ENCODE data around the gene TMEM178A.

The TMEM178A gene

DNA sequence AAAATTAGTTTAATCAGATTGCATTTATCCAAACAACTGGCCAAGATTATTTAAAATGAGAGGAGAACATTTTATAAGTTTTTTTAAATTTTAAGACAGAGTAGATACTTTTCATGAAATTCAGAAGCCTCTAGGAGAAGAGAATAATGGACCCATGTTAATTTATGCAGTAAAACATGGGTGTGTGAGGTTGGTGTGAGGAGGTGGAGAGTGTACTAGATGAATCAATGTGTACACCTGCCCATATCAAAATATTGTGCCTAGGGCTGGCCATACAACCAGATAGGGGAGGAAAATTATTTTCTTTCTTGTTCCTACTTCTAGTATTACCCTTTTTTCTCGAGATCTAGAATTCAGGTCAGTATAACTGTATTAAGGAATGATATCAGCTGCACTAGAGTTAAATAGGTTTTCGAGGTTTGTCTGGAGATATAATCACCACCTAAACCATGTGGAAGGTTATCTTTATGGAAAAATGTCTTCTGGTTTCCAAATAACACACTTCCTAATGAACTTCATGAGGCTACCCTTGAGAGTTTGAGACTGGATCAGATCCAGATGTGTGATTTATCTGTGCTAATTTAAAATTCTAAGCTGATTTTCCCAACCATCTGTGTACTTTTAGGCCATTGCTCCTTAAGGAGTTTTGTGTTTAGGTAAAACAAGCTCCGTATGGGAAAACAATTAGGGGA is 37.6 kb downstream of the TMEM178A start:
- TF ChIP-seq POLR2AphosphoS5 (IDR thresholded peaks at IDR 0.05; ENCODE audit: low read depth, low read length) = no peak
- TF ChIP-seq POLR2A (IDR thresholded peaks at IDR 0.05; ENCODE audit: low read depth, low read length) = no peak
- no peak for DNase-seq (ENCODE audit: insufficient read length)
- no peak for FAIRE-seq

GRCh38 chr2:39704540-39704939 is 38.8 kb downstream of the TMEM178A start:
- FAIRE-seq (no peak), DNase-seq (ENCODE audit: insufficient read length) (no peak)
- no peak for TF ChIP-seq POLR2A (IDR thresholded peaks at IDR 0.05; ENCODE audit: low read depth, low read length)
- no peak for TF ChIP-seq POLR2AphosphoS5 (IDR thresholded peaks at IDR 0.05; ENCODE audit: low read depth, low read length)
- no peak for TF ChIP-seq TAF1 (IDR thresholded peaks at IDR 0.05; ENCODE audit: borderline replicate concordance, low read depth, low read length)

- DNase-seq (ENCODE audit: insufficient read length) = no peak
- FAIRE-seq = no peak
- TF ChIP-seq POLR2AphosphoS5 (IDR thresholded peaks at IDR 0.05; ENCODE audit: low read depth, low read length) = no peak
- TF ChIP-seq POLR2A (IDR thresholded peaks at IDR 0.05; ENCODE audit: low read depth, low read length) = no peak
- TF ChIP-seq TAF1 (IDR thresholded peaks at IDR 0.05; ENCODE audit: borderline replicate concordance, low read depth, low read length) = no peak
These were observed 39.9 kb downstream of the TMEM178A start for GRCh38 chr2:39705638-39706037.

DNA sequence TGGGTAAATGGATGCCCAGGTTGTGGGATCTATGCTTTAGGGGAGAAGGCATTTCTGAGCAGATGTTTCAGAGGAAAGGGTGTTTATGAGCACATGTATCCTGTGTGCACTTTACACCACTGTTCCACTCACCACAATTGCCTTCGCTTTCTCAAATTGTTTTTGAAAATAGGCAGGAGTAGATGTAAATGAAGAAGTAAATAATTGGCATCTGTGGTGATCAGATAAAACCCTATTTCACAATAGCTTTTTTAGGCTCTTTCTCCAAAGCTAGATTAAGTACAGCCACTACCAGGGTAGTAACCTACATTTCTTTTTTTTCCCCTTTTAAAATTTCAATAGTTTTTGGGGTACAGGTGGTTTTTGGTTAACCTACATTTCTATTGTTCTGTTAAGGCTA is 40.6 kb downstream of the TMEM178A start:
- FAIRE-seq (no peak), DNase-seq (ENCODE audit: insufficient read length) (no peak)
- TF ChIP-seq POLR2A (IDR thresholded peaks at IDR 0.05; ENCODE audit: low read depth, low read length) = no peak
- TF ChIP-seq POLR2AphosphoS5 (IDR thresholded peaks at IDR 0.05; ENCODE audit: low read depth, low read length) = no peak
- no peak for TF ChIP-seq TAF1 (IDR thresholded peaks at IDR 0.05; ENCODE audit: borderline replicate concordance, low read depth, low read length)

- no peak for FAIRE-seq
- TF ChIP-seq POLR2A (IDR thresholded peaks at IDR 0.05; ENCODE audit: low read depth, low read length) (no peak), TAF1 (IDR thresholded peaks at IDR 0.05; ENCODE audit: borderline replicate concordance, low read depth, low read length) (no peak), POLR2AphosphoS5 (IDR thresholded peaks at IDR 0.05; ENCODE audit: low read depth, low read length) (no peak)
- DNase-seq (ENCODE audit: insufficient read length) = no peak
These were observed 41.2 kb downstream of the TMEM178A start for GRCh38 chr2:39706945-39707344.

GRCh38 chr2:39708003-39708402 is 42.3 kb downstream of the TMEM178A start:
- FAIRE-seq = no peak
- no peak for DNase-seq (ENCODE audit: insufficient read length)
- no peak for TF ChIP-seq POLR2AphosphoS5 (IDR thresholded peaks at IDR 0.05; ENCODE audit: low read depth, low read length)

- DNase-seq (ENCODE audit: insufficient read length) (no peak), FAIRE-seq (no peak)
- TF ChIP-seq POLR2A (IDR thresholded peaks at IDR 0.05; ENCODE audit: low read depth, low read length) (no peak), TAF1 (IDR thresholded peaks at IDR 0.05; ENCODE audit: borderline replicate concordance, low read depth, low read length) (no peak), POLR2AphosphoS5 (IDR thresholded peaks at IDR 0.05; ENCODE audit: low read depth, low read length) (no peak)
These were observed 45.1 kb downstream of the TMEM178A start for GRCh38 chr2:39710807-39711206.

DNA sequence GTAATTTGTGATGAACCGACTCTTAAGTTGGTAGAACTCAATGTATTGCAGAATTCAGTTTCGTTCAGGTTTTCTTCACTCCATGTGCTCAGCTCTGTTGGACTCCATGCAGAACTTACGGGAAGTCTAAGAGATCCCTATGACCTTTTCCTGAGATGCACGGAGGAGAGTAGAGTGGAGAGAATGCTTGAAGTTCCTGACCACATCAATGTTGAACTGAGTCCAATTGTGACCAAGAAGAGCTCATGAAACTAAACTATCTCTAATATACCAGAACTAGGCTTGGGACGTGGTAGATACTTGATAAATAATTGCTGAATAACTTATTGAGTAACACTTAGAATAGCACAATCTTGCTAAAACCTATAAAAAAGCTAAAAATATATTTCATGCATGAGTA is 47.2 kb downstream of the TMEM178A start:
- TF ChIP-seq POLR2AphosphoS5 (IDR thresholded peaks at IDR 0.05; ENCODE audit: low read depth, low read length) (no peak), POLR2A (IDR thresholded peaks at IDR 0.05; ENCODE audit: low read depth, low read length) (no peak), TAF1 (IDR thresholded peaks at IDR 0.05; ENCODE audit: borderline replicate concordance, low read depth, low read length) (no peak)
- FAIRE-seq = no peak
- no peak for DNase-seq (ENCODE audit: insufficient read length)

DNA sequence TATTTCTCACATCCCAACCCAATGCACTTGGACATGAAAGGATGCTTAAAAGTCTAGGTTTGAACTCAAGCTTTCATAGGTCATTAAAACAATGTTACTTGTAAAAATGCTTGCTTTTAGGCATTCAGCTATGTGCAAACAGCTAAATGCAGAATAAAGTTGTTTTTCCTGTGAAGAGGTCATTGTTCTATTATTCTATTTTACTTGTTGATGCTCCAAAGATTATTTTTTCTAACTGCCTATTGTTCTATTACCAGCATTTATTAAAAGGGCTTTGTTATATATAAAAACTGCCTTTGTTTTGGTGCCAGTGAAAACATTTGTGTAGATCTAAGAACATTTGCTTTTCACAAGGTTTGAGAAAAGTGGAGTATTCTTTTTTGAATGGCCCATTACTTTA is 49.4 kb downstream of the TMEM178A start:
- FAIRE-seq = no peak
- TF ChIP-seq POLR2AphosphoS5 (IDR thresholded peaks at IDR 0.05; ENCODE audit: low read depth, low read length) (no peak), TAF1 (IDR thresholded peaks at IDR 0.05; ENCODE audit: borderline replicate concordance, low read depth, low read length) (no peak), POLR2A (IDR thresholded peaks at IDR 0.05; ENCODE audit: low read depth, low read length) (no peak)
- no peak for DNase-seq (ENCODE audit: insufficient read length)

- DNase-seq (ENCODE audit: insufficient read length) (no peak), FAIRE-seq (no peak)
- no peak for TF ChIP-seq POLR2A (IDR thresholded peaks at IDR 0.05; ENCODE audit: low read depth, low read length)
- TF ChIP-seq TAF1 (IDR thresholded peaks at IDR 0.05; ENCODE audit: borderline replicate concordance, low read depth, low read length) = no peak
- TF ChIP-seq POLR2AphosphoS5 (IDR thresholded peaks at IDR 0.05; ENCODE audit: low read depth, low read length) = no peak
These were observed 50.1 kb downstream of the TMEM178A start for GRCh38 chr2:39715822-39716221.

GRCh38 chr2:39717067-39717466 is 51.4 kb downstream of the TMEM178A start:
- DNase-seq (ENCODE audit: insufficient read length) = no peak
- no peak for FAIRE-seq
- no peak for TF ChIP-seq POLR2A (IDR thresholded peaks at IDR 0.05; ENCODE audit: low read depth, low read length)
- no peak for TF ChIP-seq TAF1 (IDR thresholded peaks at IDR 0.05; ENCODE audit: borderline replicate concordance, low read depth, low read length)
- TF ChIP-seq POLR2AphosphoS5 (IDR thresholded peaks at IDR 0.05; ENCODE audit: low read depth, low read length) = no peak

DNA sequence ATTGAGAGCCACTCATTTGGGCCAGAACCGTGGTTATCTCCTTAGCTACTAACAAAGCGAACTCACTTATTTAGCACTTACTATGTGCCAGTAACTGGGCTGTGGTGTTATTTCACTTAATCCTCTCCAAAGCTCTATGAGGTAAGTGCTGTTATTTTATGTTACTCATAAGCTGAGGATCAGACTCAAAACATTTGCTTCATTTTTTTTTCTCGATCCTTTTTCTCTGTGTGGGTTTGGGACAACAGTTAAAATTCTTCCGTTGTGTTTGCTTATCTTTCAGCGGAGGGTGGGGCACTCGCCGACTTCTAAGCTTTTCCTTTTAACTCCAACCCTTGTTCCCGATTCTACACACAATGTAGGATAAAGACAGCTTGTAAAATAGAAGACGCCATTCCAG is 52.8 kb downstream of the TMEM178A start:
- FAIRE-seq (no peak), DNase-seq (ENCODE audit: insufficient read length) (no peak)
- TF ChIP-seq POLR2A (IDR thresholded peaks at IDR 0.05; ENCODE audit: low read depth, low read length) (no peak), TAF1 (IDR thresholded peaks at IDR 0.05; ENCODE audit: borderline replicate concordance, low read depth, low read length) (no peak), POLR2AphosphoS5 (IDR thresholded peaks at IDR 0.05; ENCODE audit: low read depth, low read length) (no peak)

DNA sequence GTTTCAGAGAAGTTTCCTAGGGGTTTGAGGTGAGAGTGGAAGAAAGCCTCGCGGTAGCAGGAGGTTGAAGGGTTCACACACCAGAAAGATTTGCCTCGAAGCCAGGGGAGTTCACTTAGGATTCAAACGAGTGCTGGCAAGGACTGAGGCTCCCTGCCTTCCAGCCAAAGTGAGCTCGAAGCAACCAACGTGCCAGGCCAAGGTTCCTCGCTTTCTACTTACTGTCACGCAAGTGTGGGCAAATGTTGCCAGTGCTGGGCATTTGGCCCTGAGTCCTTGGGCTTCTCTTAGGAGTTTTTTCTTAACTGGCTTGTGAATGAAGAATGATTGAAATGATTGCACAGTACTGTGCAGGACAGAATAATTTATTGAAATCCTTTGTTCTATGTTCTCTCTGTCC is 53.6 kb downstream of the TMEM178A start:
- no peak for TF ChIP-seq POLR2A (IDR thresholded peaks at IDR 0.05; ENCODE audit: low read depth, low read length)
- DNase-seq (ENCODE audit: insufficient read length) = no peak
- no peak for FAIRE-seq
